Neutrophil (primary cell): Measurements from ENCODE around the gene CKS2.
A peak's percentile ranks its signal among the peaks of the same experiment; 100 is the strongest.

ENCODE experiments used
- H3K27ac ChIP-seq: fragments of 200-600 bp; sonication (generic); 2 replicates; pipeline ENCODE4 v1.5.1; 2016; ENCODE audit warnings: mild to moderate bottlenecking, moderate library complexity
- H3K27me3 ChIP-seq: fragments of 200-600 bp; sonication (generic); 2 replicates; pipeline ENCODE4 v1.6.0; 2016; ENCODE audit warnings: mild to moderate bottlenecking
- H3K36me3 ChIP-seq: fragments of 200-600 bp; sonication (generic); 2 replicates; pipeline ENCODE4 v1.5.1; 2017
- H3K4me1 ChIP-seq, 2 experiments: fragments of 200-600 bp in 1 of 2; sonication (generic) in 1 of 2; 1 replicate in 1 of 2; 2 replicates in 1 of 2; pipeline versions ENCODE4 v1.5.1 to v1.6.1; 2013 to 2016; ENCODE audit warnings: low read depth in 1 of 2, low read length in 1 of 2, mild to moderate bottlenecking in 1 of 2, moderate library complexity in 1 of 2; ENCODE audit not compliant: control insufficient read depth in 1 of 2, insufficient read depth in 1 of 2
- H3K4me3 ChIP-seq, 2 experiments: fragments of 200-600 bp in 1 of 2; sonication (generic) in 1 of 2; 1 replicate in 1 of 2; 2 replicates in 1 of 2; pipeline ENCODE4 v1.5.1; 2013 to 2016; ENCODE audit warnings: low read depth in 1 of 2, low read length in 1 of 2, mild to moderate bottlenecking in 1 of 2, moderate library complexity in 1 of 2
- H3K9me3 ChIP-seq: fragments of 200-600 bp; sonication (generic); 2 replicates; pipeline ENCODE4 v1.5.1; 2016
- TF ChIP-seq, protein P1 (sequence below): fragments of 200-600 bp; sonication (generic); IDR thresholded peaks from 2 replicates; pipeline ENCODE4 v1.5.1; 2016; ENCODE audit warnings: antibody characterized with exemption

Gene CKS2

GRCh38 chr9:89313842-89314241 is 2.8 kb downstream of the CKS2 start:
- H3K4me1 ChIP-seq: peaks cover 52 to 57% of the 10 kb centered on the region in 2 experiments

GRCh38 chr9:89314955-89315354 is 4.0 kb downstream of the CKS2 start:
- Histone ChIP-seq H3K9me3 (no peaks in the 10 kb centered on the region), H3K4me3 (no peak overlapping the region), H3K27me3 (no peaks in the 10 kb centered on the region), H3K4me1 (peaks cover 59 to 64% of the 10 kb centered on the region in 2 experiments), H3K27ac (peak overlapping the region; percentile 22), H3K36me3 (no peaks in the 10 kb centered on the region)
- TF ChIP-seq, protein P1, sequence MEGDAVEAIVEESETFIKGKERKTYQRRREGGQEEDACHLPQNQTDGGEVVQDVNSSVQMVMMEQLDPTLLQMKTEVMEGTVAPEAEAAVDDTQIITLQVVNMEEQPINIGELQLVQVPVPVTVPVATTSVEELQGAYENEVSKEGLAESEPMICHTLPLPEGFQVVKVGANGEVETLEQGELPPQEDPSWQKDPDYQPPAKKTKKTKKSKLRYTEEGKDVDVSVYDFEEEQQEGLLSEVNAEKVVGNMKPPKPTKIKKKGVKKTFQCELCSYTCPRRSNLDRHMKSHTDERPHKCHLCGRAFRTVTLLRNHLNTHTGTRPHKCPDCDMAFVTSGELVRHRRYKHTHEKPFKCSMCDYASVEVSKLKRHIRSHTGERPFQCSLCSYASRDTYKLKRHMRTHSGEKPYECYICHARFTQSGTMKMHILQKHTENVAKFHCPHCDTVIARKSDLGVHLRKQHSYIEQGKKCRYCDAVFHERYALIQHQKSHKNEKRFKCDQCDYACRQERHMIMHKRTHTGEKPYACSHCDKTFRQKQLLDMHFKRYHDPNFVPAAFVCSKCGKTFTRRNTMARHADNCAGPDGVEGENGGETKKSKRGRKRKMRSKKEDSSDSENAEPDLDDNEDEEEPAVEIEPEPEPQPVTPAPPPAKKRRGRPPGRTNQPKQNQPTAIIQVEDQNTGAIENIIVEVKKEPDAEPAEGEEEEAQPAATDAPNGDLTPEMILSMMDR: no peak

More at GRCh38 chr9:89313842-89314241, 2.8 kb downstream of the CKS2 start:
- H3K27me3 ChIP-seq: no peaks in the 10 kb centered on the region
- no peaks in the 10 kb centered on the region for H3K9me3 ChIP-seq
- H3K36me3 ChIP-seq: no peaks in the 10 kb centered on the region
- TF ChIP-seq, protein P1: no peak
- H3K27ac ChIP-seq: no peak overlapping the region
- no peak overlapping the region for H3K4me3 ChIP-seq

DNA sequence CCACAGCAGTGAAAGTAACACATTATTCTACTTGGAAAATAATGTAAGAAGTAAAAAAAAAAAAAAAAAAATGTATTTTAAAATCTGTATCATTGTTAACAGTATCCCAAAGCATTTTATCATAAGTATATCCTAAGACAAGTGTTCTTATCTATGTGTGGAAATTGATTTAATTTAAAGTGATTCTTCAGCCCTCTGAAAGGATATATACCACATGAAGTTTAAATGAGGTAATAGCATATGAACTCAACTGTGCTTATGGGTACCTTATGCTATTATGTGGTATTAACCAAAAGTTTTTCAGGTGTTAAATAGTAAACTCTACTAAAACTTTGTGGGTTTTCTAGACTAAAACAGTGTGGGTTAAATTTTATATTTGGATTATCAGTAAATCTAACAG is 4.5 kb downstream of the CKS2 start:
- no peaks in the 10 kb centered on the region for H3K9me3 ChIP-seq
- no peaks in the 10 kb centered on the region for H3K27me3 ChIP-seq
- H3K27ac ChIP-seq: no peak overlapping the region
- H3K36me3 ChIP-seq: no peaks in the 10 kb centered on the region
- H3K4me1 ChIP-seq: peaks cover 57 to 60% of the 10 kb centered on the region in 2 experiments
- no peak overlapping the region for H3K4me3 ChIP-seq
- TF ChIP-seq, protein P1: no peak

DNA sequence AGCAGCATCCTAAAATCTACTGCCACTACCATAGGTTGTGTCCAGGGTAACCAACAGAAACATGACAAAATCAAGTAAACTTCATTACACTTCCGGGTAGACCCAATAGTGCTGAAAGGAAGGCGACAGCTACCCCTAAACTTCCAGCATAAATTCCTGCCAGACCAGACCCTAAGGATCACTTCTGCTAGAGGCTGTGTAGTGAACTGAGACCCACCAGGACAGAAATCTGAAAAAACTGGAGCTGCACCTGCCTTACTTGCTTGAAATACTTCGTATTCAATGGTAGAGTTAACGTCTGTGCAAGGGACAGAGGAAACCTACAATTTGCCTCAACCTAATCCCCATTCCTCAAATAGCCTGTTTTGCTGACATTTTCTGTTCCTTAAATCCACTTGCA is 6.3 kb downstream of the CKS2 start:
- Histone ChIP-seq H3K4me1 (peaks cover 46 to 47% of the 10 kb centered on the region in 2 experiments), H3K27me3 (no peaks in the 10 kb centered on the region), H3K4me3 (peak overlapping the region in 1 of 2 experiments; percentile 73), H3K36me3 (peaks cover 7% of the 10 kb centered on the region), H3K9me3 (no peaks in the 10 kb centered on the region), H3K27ac (peak overlapping the region; percentile 92)
- TF ChIP-seq, protein P1: no peak

- Histone ChIP-seq H3K27ac (peak within 1 kb of the TSS; percentile 92), H3K4me1 (peaks cover 35 to 36% of the 10 kb centered on the region in 2 experiments), H3K9me3 (no peaks in the 10 kb centered on the region), H3K4me3 (peak within 1 kb of the TSS; percentile 73 to 84), H3K36me3 (peaks cover 7% of the 10 kb centered on the region), H3K27me3 (no peaks in the 10 kb centered on the region)
- TF ChIP-seq, protein P1: peak; percentile 62
These were observed 7.4 kb downstream of the CKS2 start, which contains the start of gene SECISBP2 for GRCh38 chr9:89318123-89319014. SECISBP2 (plus strand) TSS chr9:89318500; CDS start chr9:89318577, 77 bp downstream.
